ENCODE measurements around the gene PNKD.
A peak's percentile ranks its signal among the peaks of the same experiment; 100 is the strongest.

Gene PNKD

GRCh38 chr2:218374795-218375194 lies 104.5 kb downstream of the PNKD start:
- Histone ChIP-seq H3K27ac (replicated peaks; ENCODE audit: low read length) (no peak overlapping the region), H3K4me3 (ENCODE audit: low read length in 2 of 2) (no peak overlapping the region), H3K18ac (ENCODE audit: low read length) (no peak overlapping the region), H3K4ac (ENCODE audit: low read length) (no peak overlapping the region), H4K8ac (ENCODE audit: low read depth, low read length) (no peak overlapping the region), H2AFZ (ENCODE audit: low read length) (no peak overlapping the region), H3K79me1 (ENCODE audit: low read depth, low read length) (no peaks in the 10 kb centered on the region), H2AK5ac (ENCODE audit: low read depth, low read length) (no peak overlapping the region), H2BK12ac (ENCODE audit: low read length) (no peak overlapping the region), H3K9me3 (replicated peaks in 1 of 2; ENCODE audit: control insufficient read depth in 2 of 2, insufficient read depth in 1 of 2, low read depth in 1 of 2, low read length in 2 of 2) (no peaks in the 10 kb centered on the region), H3K4me1 (ENCODE audit: control insufficient read depth in 2 of 2, insufficient read depth in 1 of 2, low read depth in 1 of 2, low read length in 2 of 2) (no peaks in the 10 kb centered on the region), H3K14ac (ENCODE audit: low read length) (no peak overlapping the region), H2BK5ac (ENCODE audit: low read length) (no peak overlapping the region), H3K36me3 (replicated peaks in 1 of 2; ENCODE audit: control insufficient read depth in 2 of 2, insufficient read depth in 2 of 2, low read length in 2 of 2) (no peaks in the 10 kb centered on the region), H2BK15ac (ENCODE audit: low read length) (no peak overlapping the region), H3K9ac (ENCODE audit: low read depth, low read length, poor library complexity) (no peak overlapping the region), H3K4me2 (ENCODE audit: insufficient read depth, low read length, poor library complexity, severe bottlenecking) (no peak overlapping the region), H3K27me3 (ENCODE audit: control insufficient read depth in 3 of 3, insufficient read depth in 3 of 3, low read depth in 1 of 3, low read length in 3 of 3) (peaks cover 0 to 28% (median 2%) of the 10 kb centered on the region in 3 experiments), H2BK120ac (ENCODE audit: low read depth, low read length) (no peak overlapping the region), H4K91ac (ENCODE audit: low read depth, low read length, poor library complexity) (no peak overlapping the region), H3K23ac (ENCODE audit: low read depth, low read length, poor library complexity) (no peak overlapping the region)
- WGBS, 2 donors (ENCODE audit: extremely low coverage in 2 of 2, insufficient read length in 2 of 2, insufficient replicate concordance in 1 of 2): no CpG with 5 or more reads among the region's 4 CpGs
- DNase-seq (ENCODE audit: low spot score): no peak

GRCh38 chr2:218375212-218375611 lies 104.9 kb downstream of the PNKD start:
- H4K8ac ChIP-seq (ENCODE audit: low read depth, low read length): no peak overlapping the region
- no peak overlapping the region for H3K9ac ChIP-seq (ENCODE audit: low read depth, low read length, poor library complexity)
- DNase-seq (ENCODE audit: low spot score): no peak
- no peak overlapping the region for H3K14ac ChIP-seq (ENCODE audit: low read length)
- no peak overlapping the region for H3K18ac ChIP-seq (ENCODE audit: low read length)
- no peak overlapping the region for H2BK120ac ChIP-seq (ENCODE audit: low read depth, low read length)
- H3K4me3 ChIP-seq (ENCODE audit: low read length in 2 of 2): no peak overlapping the region
- H3K4ac ChIP-seq (ENCODE audit: low read length): no peak overlapping the region
- no peak overlapping the region for H4K91ac ChIP-seq (ENCODE audit: low read depth, low read length, poor library complexity)
- no peak overlapping the region for H2BK5ac ChIP-seq (ENCODE audit: low read length)
- no peaks in the 10 kb centered on the region for H3K9me3 ChIP-seq (replicated peaks in 1 of 2; ENCODE audit: control insufficient read depth in 2 of 2, insufficient read depth in 1 of 2, low read depth in 1 of 2, low read length in 2 of 2)
- no peak overlapping the region for H2AK5ac ChIP-seq (ENCODE audit: low read depth, low read length)
- no peak overlapping the region for H2AFZ ChIP-seq (ENCODE audit: low read length)
- H2BK15ac ChIP-seq (ENCODE audit: low read length): no peak overlapping the region
- no peaks in the 10 kb centered on the region for H3K36me3 ChIP-seq (replicated peaks in 1 of 2; ENCODE audit: control insufficient read depth in 2 of 2, insufficient read depth in 2 of 2, low read length in 2 of 2)
- no peak overlapping the region for H2BK12ac ChIP-seq (ENCODE audit: low read length)
- H3K27ac ChIP-seq (replicated peaks; ENCODE audit: low read length): no peak overlapping the region
- H3K27me3 ChIP-seq (ENCODE audit: control insufficient read depth in 3 of 3, insufficient read depth in 3 of 3, low read depth in 1 of 3, low read length in 3 of 3): peaks cover 0 to 24% (median under 1%) of the 10 kb centered on the region in 3 experiments
- no peaks in the 10 kb centered on the region for H3K4me1 ChIP-seq (ENCODE audit: control insufficient read depth in 2 of 2, insufficient read depth in 1 of 2, low read depth in 1 of 2, low read length in 2 of 2)
- no CpG with 5 or more reads among the region's 2 CpGs for WGBS, 2 donors (ENCODE audit: extremely low coverage in 2 of 2, insufficient read length in 2 of 2, insufficient replicate concordance in 1 of 2)
- no peaks in the 10 kb centered on the region for H3K79me1 ChIP-seq (ENCODE audit: low read depth, low read length)
- no peak overlapping the region for H3K23ac ChIP-seq (ENCODE audit: low read depth, low read length, poor library complexity)
- no peak overlapping the region for H3K4me2 ChIP-seq (ENCODE audit: insufficient read depth, low read length, poor library complexity, severe bottlenecking)

GRCh38 chr2:218378053-218378452 lies 107.7 kb downstream of the PNKD start:
- H4K91ac ChIP-seq (ENCODE audit: low read depth, low read length, poor library complexity): peak overlapping the region; percentile 6
- H2BK5ac ChIP-seq (ENCODE audit: low read length): no peak overlapping the region
- H3K27me3 ChIP-seq (ENCODE audit: control insufficient read depth in 3 of 3, insufficient read depth in 3 of 3, low read depth in 1 of 3, low read length in 3 of 3): peaks cover 0 to 20% (median 0%) of the 10 kb centered on the region in 3 experiments
- no peak overlapping the region for H2BK15ac ChIP-seq (ENCODE audit: low read length)
- H2AFZ ChIP-seq (ENCODE audit: low read length): no peak overlapping the region
- no peaks in the 10 kb centered on the region for H3K4me1 ChIP-seq (ENCODE audit: control insufficient read depth in 2 of 2, insufficient read depth in 1 of 2, low read depth in 1 of 2, low read length in 2 of 2)
- H3K36me3 ChIP-seq (replicated peaks in 1 of 2; ENCODE audit: control insufficient read depth in 2 of 2, insufficient read depth in 2 of 2, low read length in 2 of 2): no peaks in the 10 kb centered on the region
- H3K27ac ChIP-seq (replicated peaks; ENCODE audit: low read length): no peak overlapping the region
- no peaks in the 10 kb centered on the region for H3K9me3 ChIP-seq (replicated peaks in 1 of 2; ENCODE audit: control insufficient read depth in 2 of 2, insufficient read depth in 1 of 2, low read depth in 1 of 2, low read length in 2 of 2)
- no peak overlapping the region for H3K4me3 ChIP-seq (ENCODE audit: low read length in 2 of 2)
- no peak overlapping the region for H3K4me2 ChIP-seq (ENCODE audit: insufficient read depth, low read length, poor library complexity, severe bottlenecking)
- no peak overlapping the region for H3K23ac ChIP-seq (ENCODE audit: low read depth, low read length, poor library complexity)
- H2BK120ac ChIP-seq (ENCODE audit: low read depth, low read length): no peak overlapping the region
- no peak overlapping the region for H3K9ac ChIP-seq (ENCODE audit: low read depth, low read length, poor library complexity)
- no peak overlapping the region for H2AK5ac ChIP-seq (ENCODE audit: low read depth, low read length)
- no peak overlapping the region for H2BK12ac ChIP-seq (ENCODE audit: low read length)
- H3K79me1 ChIP-seq (ENCODE audit: low read depth, low read length): no peaks in the 10 kb centered on the region
- no peak for DNase-seq (ENCODE audit: low spot score)
- no peak overlapping the region for H3K14ac ChIP-seq (ENCODE audit: low read length)
- H3K4ac ChIP-seq (ENCODE audit: low read length): no peak overlapping the region
- no CpG with 5 or more reads among the region's 5 CpGs for WGBS, 2 donors (ENCODE audit: extremely low coverage in 2 of 2, insufficient read length in 2 of 2, insufficient replicate concordance in 1 of 2)
- no peak overlapping the region for H4K8ac ChIP-seq (ENCODE audit: low read depth, low read length)
- H3K18ac ChIP-seq (ENCODE audit: low read length): no peak overlapping the region

- peak within 1 kb of the TSS; percentile 67 for H3K18ac ChIP-seq (ENCODE audit: low read length)
- H2AFZ ChIP-seq (ENCODE audit: low read length): no peak within 1 kb of the TSS
- no peak within 1 kb of the TSS for H2BK12ac ChIP-seq (ENCODE audit: low read length)
- peak within 1 kb of the TSS; percentile 68 for H2BK5ac ChIP-seq (ENCODE audit: low read length)
- H4K8ac ChIP-seq (ENCODE audit: low read depth, low read length): no peak within 1 kb of the TSS
- no peak within 1 kb of the TSS for H2BK120ac ChIP-seq (ENCODE audit: low read depth, low read length)
- no peak within 1 kb of the TSS for H2AK5ac ChIP-seq (ENCODE audit: low read depth, low read length)
- no CpG with 5 or more reads among the region's 13 CpGs for WGBS, 2 donors (ENCODE audit: extremely low coverage in 2 of 2, insufficient read length in 2 of 2, insufficient replicate concordance in 1 of 2)
- H3K4ac ChIP-seq (ENCODE audit: low read length): no peak within 1 kb of the TSS
- no peak within 1 kb of the TSS for H3K9ac ChIP-seq (ENCODE audit: low read depth, low read length, poor library complexity)
- H3K27ac ChIP-seq (replicated peaks; ENCODE audit: low read length): no peak within 1 kb of the TSS
- H3K9me3 ChIP-seq (replicated peaks in 1 of 2; ENCODE audit: control insufficient read depth in 2 of 2, insufficient read depth in 1 of 2, low read depth in 1 of 2, low read length in 2 of 2): no peaks in the 10 kb centered on the region
- peaks cover 0 to 36% (median 5%) of the 10 kb centered on the region in 3 experiments for H3K27me3 ChIP-seq (ENCODE audit: control insufficient read depth in 3 of 3, insufficient read depth in 3 of 3, low read depth in 1 of 3, low read length in 3 of 3)
- H3K4me3 ChIP-seq (ENCODE audit: low read length in 2 of 2): peak within 1 kb of the TSS in 1 of 2 donors; percentile 31
- no peak for DNase-seq (ENCODE audit: low spot score)
- H3K79me1 ChIP-seq (ENCODE audit: low read depth, low read length): no peaks in the 10 kb centered on the region
- H3K4me1 ChIP-seq (ENCODE audit: control insufficient read depth in 2 of 2, insufficient read depth in 1 of 2, low read depth in 1 of 2, low read length in 2 of 2): no peaks in the 10 kb centered on the region
- H3K36me3 ChIP-seq (replicated peaks in 1 of 2; ENCODE audit: control insufficient read depth in 2 of 2, insufficient read depth in 2 of 2, low read length in 2 of 2): no peaks in the 10 kb centered on the region
- no peak within 1 kb of the TSS for H3K23ac ChIP-seq (ENCODE audit: low read depth, low read length, poor library complexity)
- no peak within 1 kb of the TSS for H4K91ac ChIP-seq (ENCODE audit: low read depth, low read length, poor library complexity)
- no peak within 1 kb of the TSS for H2BK15ac ChIP-seq (ENCODE audit: low read length)
- peak within 1 kb of the TSS; percentile 27 for H3K14ac ChIP-seq (ENCODE audit: low read length)
- no peak within 1 kb of the TSS for H3K4me2 ChIP-seq (ENCODE audit: insufficient read depth, low read length, poor library complexity, severe bottlenecking)
Measured at GRCh38 chr2:218381916-218382366, 111.6 kb downstream of the PNKD start, which contains the start of gene SLC11A1. SLC11A1 (plus strand) TSS chr2:218382273; CDS start chr2:218382369, 96 bp downstream.

Measured in neuronal stem cell (in vitro differentiated cells).